ENCODE measurements around the gene SPATS1. TPM values are rescaled to one million over a fixed set of nuclear protein-coding genes. Genes with fewer than 3 reads are reported as not detected.

The SPATS1 gene, protein sequence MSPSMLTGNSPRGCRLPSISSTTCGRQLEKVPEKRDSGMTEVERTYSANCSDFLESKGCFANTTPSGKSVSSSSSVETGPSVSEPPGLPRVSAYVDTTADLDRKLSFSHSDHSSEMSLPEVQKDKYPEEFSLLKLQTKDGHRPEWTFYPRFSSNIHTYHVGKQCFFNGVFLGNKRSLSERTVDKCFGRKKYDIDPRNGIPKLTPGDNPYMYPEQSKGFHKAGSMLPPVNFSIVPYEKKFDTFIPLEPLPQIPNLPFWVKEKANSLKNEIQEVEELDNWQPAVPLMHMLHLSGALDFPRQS
- 10 to 100 TPM; 10.7 to 13.1 TPM for total RNA-seq
- polyA plus RNA-seq (ENCODE audit: insufficient read depth, low read depth, low replicate concordance): 51.7 TPM
- long read RNA-seq, donor 1: 0 reads
- long read RNA-seq, donor 2: 0 reads

DNA sequence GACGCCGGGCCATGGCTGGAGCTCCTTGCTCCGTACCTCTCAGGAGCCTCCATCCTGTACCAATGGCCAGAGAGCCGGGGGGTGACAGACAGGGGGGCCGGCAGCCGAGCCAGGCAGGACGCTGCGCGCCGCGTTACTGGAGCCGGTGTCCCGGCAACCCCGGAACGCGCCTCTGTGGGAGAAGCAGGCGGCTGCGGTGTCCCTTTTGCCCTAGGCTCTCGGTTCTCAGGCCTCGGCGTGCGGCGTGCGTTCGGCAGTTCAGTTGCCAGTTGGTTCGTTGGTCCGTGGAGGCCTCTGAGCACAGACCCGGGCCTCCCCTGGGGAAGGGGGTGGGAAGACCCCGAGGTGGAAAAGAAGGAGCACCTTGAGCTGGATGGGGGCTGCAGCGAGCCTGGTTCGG lies at the start of gene SPATS1:
Gene SPATS1, plus strand, starts transcription at position 162 of the 400 bp plus-strand sequence. CDS start 446 bp downstream, outside the sequence.
- Histone ChIP-seq H3K27me3 (no peaks in the 10 kb centered on the region), H3K27ac (no peak within 1 kb of the TSS), H3K4me3 (peak within 1 kb of the TSS; percentile 29 to 41), H3K4me1 (peaks cover 14% of the 10 kb centered on the region), H3K36me3 (ENCODE audit: low read depth, missing control alignments) (no peaks in the 10 kb centered on the region), H3K9me3 (no peaks in the 10 kb centered on the region)
- TF ChIP-seq, protein P1, sequence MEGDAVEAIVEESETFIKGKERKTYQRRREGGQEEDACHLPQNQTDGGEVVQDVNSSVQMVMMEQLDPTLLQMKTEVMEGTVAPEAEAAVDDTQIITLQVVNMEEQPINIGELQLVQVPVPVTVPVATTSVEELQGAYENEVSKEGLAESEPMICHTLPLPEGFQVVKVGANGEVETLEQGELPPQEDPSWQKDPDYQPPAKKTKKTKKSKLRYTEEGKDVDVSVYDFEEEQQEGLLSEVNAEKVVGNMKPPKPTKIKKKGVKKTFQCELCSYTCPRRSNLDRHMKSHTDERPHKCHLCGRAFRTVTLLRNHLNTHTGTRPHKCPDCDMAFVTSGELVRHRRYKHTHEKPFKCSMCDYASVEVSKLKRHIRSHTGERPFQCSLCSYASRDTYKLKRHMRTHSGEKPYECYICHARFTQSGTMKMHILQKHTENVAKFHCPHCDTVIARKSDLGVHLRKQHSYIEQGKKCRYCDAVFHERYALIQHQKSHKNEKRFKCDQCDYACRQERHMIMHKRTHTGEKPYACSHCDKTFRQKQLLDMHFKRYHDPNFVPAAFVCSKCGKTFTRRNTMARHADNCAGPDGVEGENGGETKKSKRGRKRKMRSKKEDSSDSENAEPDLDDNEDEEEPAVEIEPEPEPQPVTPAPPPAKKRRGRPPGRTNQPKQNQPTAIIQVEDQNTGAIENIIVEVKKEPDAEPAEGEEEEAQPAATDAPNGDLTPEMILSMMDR (IDR thresholded peaks at IDR 0.05): no peak
- TF ChIP-seq POLR2A (IDR thresholded peaks at IDR 0.05): no peak
- intact Hi-C loops (cut with DNase I; ENCODE audit: low total_unique reads): no loop called here
- WGBS, 2 donors: 1% methylated on average over 10 to 30 of the region's 31 CpGs
- peak; percentile 49 for DNase-seq

DNA sequence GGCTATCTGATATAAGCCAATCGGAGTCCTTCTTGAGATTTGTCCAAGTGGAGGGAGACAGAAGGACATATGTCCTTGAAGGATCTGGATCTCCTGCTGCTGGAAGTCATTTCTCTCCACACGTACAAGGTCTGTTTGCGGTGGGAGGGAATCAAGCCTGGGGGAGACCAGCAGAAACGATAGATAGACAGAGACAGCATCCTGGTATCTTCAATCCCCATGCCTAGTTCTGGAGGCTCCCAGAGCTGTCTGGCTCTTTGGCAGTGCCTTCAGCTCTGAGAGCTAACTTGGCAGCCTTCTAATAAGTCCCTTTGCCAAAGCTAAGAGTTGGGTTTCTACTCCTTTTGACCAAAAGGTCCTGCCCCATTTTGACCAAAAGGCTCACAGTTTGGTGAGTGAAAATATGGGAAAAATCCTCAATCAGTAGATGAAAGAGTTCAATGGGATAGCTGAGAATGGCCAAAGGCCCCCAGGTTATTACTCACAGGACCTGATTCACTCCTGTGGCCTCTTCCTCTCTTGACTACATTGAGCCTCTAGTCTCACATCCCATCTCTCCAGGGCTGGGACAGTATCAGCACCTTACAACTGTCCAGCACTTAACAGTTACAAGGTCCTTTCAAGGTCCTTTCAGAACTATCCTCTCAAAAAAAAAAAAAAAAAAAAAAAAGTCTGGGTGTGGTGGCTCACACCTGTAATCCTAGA lies 49.6 kb upstream of the SPATS1 start:
- 72 to 74% methylated on average over 4 of the region's 4 CpGs for whole genome bisulfite sequencing, 2 donors
- no peak for DNase-seq
- Histone ChIP-seq H3K27me3 (no peaks in the 10 kb centered on the region), H3K4me1 (peaks cover 6% of the 10 kb centered on the region), H3K36me3 (ENCODE audit: low read depth, missing control alignments) (no peaks in the 10 kb centered on the region), H3K4me3 (no peak overlapping the region), H3K9me3 (no peaks in the 10 kb centered on the region), H3K27ac (no peak overlapping the region)
- TF ChIP-seq POLR2A (IDR thresholded peaks at IDR 0.05): no peak
- TF ChIP-seq, protein P1 (IDR thresholded peaks at IDR 0.05): no peak
- intact Hi-C loops (cut with DNase I; ENCODE audit: low total_unique reads): no loop called here

DNA sequence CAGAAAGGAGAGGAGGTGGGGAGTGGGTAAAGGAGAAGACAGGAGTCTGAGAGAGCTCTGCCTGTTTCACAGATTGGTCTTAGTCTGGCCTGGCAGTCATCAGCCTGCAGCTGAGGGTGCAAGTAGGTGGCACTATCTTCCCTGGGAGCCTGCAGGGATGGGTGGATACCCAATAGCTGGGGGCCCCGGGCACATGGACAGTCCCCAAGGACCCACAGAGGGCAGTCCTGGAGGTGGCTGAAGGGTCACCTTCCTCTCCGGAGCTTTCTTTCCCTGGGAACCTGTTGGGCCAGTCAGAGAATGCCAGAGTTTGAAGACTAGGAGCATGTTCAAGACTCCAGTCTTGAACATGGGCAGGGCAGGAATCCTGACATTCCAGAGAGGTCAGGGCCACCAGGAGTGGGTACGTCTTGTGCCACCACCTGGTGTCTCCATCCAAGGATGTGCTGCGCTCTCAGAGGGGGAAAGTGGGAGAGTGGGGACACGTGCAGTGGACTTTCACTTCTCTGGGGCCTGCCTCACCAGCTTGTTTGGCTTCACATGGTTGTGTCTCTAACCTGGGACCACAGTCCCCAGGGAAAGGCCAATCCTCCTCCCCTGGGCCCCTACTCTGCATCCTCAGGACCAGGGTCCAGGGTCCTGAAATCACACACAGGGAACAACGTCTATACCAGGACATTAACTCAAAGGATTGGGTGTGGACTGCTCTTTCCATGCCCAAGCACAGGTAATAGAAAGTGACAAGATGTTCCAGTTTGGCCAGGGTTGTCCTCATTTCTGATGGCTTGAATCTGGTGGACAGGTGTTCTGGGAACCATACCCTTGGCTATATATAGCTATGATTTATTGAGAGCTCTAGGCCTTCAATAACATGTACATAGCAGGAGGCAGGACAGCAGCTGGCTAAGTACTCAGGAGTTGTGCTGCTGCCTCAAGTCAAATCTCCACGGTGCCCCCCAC lies 47.3 kb upstream of the SPATS1 start:
- Histone ChIP-seq H3K27ac (no peak overlapping the region), H3K9me3 (no peaks in the 10 kb centered on the region), H3K36me3 (ENCODE audit: low read depth, missing control alignments) (no peaks in the 10 kb centered on the region), H3K27me3 (no peaks in the 10 kb centered on the region), H3K4me1 (peaks cover 9% of the 10 kb centered on the region), H3K4me3 (no peak overlapping the region)
- intact Hi-C loops (cut with DNase I; ENCODE audit: low total_unique reads): no loop called here
- no peak for DNase-seq
- 63 to 82% methylated on average over 3 to 7 of the region's 7 CpGs for WGBS, 2 donors
- TF ChIP-seq, protein P1 (IDR thresholded peaks at IDR 0.05): no peak
- TF ChIP-seq POLR2A (IDR thresholded peaks at IDR 0.05): no peak

DNA sequence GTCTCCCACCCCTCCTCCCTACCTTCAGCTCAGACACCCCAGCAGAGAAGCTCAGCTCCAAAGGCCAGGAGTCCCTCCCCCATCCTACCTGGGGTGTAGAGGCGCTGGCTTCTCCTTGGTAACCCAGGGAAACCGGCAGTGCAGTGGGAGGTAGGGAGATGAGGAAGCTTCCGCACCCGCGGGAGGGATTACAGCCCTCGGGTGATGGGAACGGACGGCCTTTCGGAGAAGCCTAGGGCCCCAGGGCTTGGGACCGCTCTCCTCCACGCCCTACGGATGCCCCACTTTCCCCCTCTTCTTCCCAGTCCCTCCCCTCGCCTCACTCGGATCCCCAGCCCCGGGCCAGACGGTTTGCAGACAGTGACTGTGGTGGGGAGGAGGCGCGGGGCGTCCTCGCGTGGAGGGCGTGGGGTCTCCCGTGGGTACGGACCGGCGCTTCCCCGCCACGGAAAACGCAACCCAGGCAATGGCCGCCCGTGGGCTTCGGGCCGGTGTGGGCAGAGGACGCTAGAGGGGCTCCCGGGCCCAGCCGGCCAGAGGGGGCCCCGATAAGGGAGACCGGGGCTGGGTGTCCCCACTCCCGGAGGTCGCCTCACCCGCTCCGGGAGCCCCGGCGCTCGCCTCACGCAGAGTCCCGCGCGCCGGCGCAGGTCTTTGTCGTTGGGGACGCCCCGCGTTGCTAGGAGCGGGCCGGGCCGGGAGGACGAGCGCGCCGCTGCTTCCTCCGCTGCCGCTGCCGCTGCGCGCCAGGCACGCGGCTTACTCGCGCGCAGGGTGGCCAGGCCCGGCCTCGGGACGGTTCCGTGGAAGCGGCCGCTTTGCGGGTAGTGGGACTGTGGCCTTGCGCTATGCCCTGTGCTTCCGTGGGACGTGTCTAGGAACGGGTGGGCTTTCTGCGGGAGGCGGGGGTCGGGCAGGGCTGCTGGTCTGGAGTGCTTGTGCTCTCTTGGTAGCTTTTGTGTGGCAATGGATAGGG lies 45.1 kb upstream of the SPATS1 start:
- no peaks in the 10 kb centered on the region for H3K36me3 ChIP-seq (ENCODE audit: low read depth, missing control alignments)
- WGBS, 2 donors: 1% methylated on average over 21 to 79 of the region's 86 CpGs
- peak overlapping the region; percentile 57 to 67 for H3K4me3 ChIP-seq
- peak overlapping the region in 1 of 2 donors; percentile 10 for H3K27ac ChIP-seq
- TF ChIP-seq, protein P1 (IDR thresholded peaks at IDR 0.05): no peak
- TF ChIP-seq POLR2A (IDR thresholded peaks at IDR 0.05): no peak
- DNase-seq: peak; percentile 62
- intact Hi-C loops (cut with DNase I; ENCODE audit: low total_unique reads): no loop called here
- peaks cover 9% of the 10 kb centered on the region for H3K4me1 ChIP-seq
- no peaks in the 10 kb centered on the region for H3K9me3 ChIP-seq
- H3K27me3 ChIP-seq: no peaks in the 10 kb centered on the region
